IMR-90 (cell line): ENCODE measurements around the gene HS6ST2. TPM values are rescaled to one million over a fixed set of nuclear protein-coding genes. Genes with fewer than 3 reads are reported as not detected.

Source experiments
- ATAC-seq: fragments of 200-7000 bp; cut with Tn5 transposase; 2 replicates; pipeline ENCODE4 v1.9.1; 2020; ENCODE audit warnings: low read depth, mild to moderate bottlenecking, moderate library complexity
- BruUV-seq: library from RNA; stranded (reverse); fragments of 400-500 nt; replicated peaks from 2 replicates; lab custom pipeline; 2021; lab: Mats Ljungman, UMichigan
- CTCF ChIA-PET: fragments of 300-600 bp; formaldehyde crosslinking; extraction: SDS; loops from one replicate; lab custom pipeline; 2021; ENCODE audit warnings: antibody characterized with exemption; lab: Yijun Ruan, JAX
- POLR2A ChIA-PET: fragments of 300-600 bp; sonication (Branson Sonifier 250); formaldehyde crosslinking; loops from one replicate; lab custom pipeline; 2022; ENCODE audit warnings: antibody characterized with exemption; ENCODE audit not compliant: unreplicated experiment; lab: Charles Lee
- DNase-seq: peaks from one replicate; pipeline ENCODE4 v3.0.0; 2013
- H2AFZ ChIP-seq: replicated peaks from 2 replicates; pipeline ENCODE3; 2013; ENCODE audit warnings: low read length, mild to moderate bottlenecking; ENCODE audit not compliant: poor library complexity
- H2AK5ac ChIP-seq: 2 replicates; pipeline ENCODE4 v1.6.1; 2013; ENCODE audit warnings: low read depth, low read length, inconsistent platforms
- H2AK9ac ChIP-seq: replicated peaks from 2 replicates; pipeline ENCODE3; 2013; ENCODE audit warnings: mild to moderate bottlenecking, low read depth, low read length, moderate library complexity; ENCODE audit not compliant: poor library complexity
- H2BK120ac ChIP-seq: 2 replicates; pipeline ENCODE4 v1.6.1; 2013; ENCODE audit warnings: low read depth, low read length, inconsistent platforms
- H2BK15ac ChIP-seq: 3 replicates; pipeline ENCODE4 v1.6.1; 2013; ENCODE audit warnings: low read depth, low read length, inconsistent platforms
- H2BK20ac ChIP-seq: 2 replicates; pipeline ENCODE4 v1.6.1; 2013; ENCODE audit warnings: low read depth, mild to moderate bottlenecking, inconsistent platforms, low read length, moderate library complexity
- H2BK5ac ChIP-seq: 2 replicates; pipeline ENCODE4 v1.6.1; 2013; ENCODE audit warnings: mild to moderate bottlenecking, low read depth, low read length, inconsistent platforms; ENCODE audit not compliant: poor library complexity, severe bottlenecking
- H3K14ac ChIP-seq: replicated peaks from 2 replicates; pipeline ENCODE4 v1.6.1; 2013; ENCODE audit warnings: low read depth, low read length, inconsistent platforms
- H3K18ac ChIP-seq: 2 replicates; pipeline ENCODE4 v1.6.1; 2013; ENCODE audit warnings: low read depth, low read length, control low read depth
- H3K23ac ChIP-seq: 2 replicates; pipeline ENCODE4 v1.6.1; 2013; ENCODE audit warnings: low read depth, low read length, inconsistent platforms
- H3K27ac ChIP-seq: 2 replicates; pipeline ENCODE4 v1.5.1; 2013; ENCODE audit warnings: mild to moderate bottlenecking, control low read depth, low read length; ENCODE audit not compliant: insufficient read depth
- H3K27me3 ChIP-seq: 2 replicates; pipeline ENCODE4 v1.6.1; 2013; ENCODE audit warnings: low read length; ENCODE audit not compliant: control insufficient read depth, insufficient read depth
- H3K36me3 ChIP-seq: 2 replicates; pipeline ENCODE4 v1.6.1; 2013; ENCODE audit warnings: low read length, mixed read lengths; ENCODE audit not compliant: control insufficient read depth, insufficient read depth
- H3K4ac ChIP-seq: 2 replicates; pipeline ENCODE4 v1.6.1; 2013; ENCODE audit warnings: low read depth, low read length, inconsistent platforms
- H3K4me1 ChIP-seq: 2 replicates; pipeline ENCODE4 v1.6.1; 2013; ENCODE audit warnings: low read length, mixed read lengths; ENCODE audit not compliant: control insufficient read depth, insufficient read depth
- H3K4me2 ChIP-seq: 2 replicates; pipeline ENCODE4 v1.6.1; 2013; ENCODE audit warnings: low read depth, mild to moderate bottlenecking, control low read depth, low read length, moderate library complexity
- H3K4me3 ChIP-seq: 2 replicates; pipeline ENCODE4 v1.5.1; 2013; ENCODE audit warnings: low read depth, mild to moderate bottlenecking, control low read depth, low read length, moderate library complexity; ENCODE audit not compliant: insufficient read depth
- H3K56ac ChIP-seq: 2 replicates; pipeline ENCODE4 v1.6.1; 2013; ENCODE audit warnings: low read length, inconsistent platforms; ENCODE audit not compliant: insufficient read depth; ENCODE audit errors: extremely low read depth
- H3K79me1 ChIP-seq, 2 experiments: 2 replicates each; pipeline ENCODE4 v1.6.1; 2013; ENCODE audit warnings: low read length in 2 of 2, inconsistent platforms in 1 of 2, low read depth in 1 of 2
- H3K9ac ChIP-seq: 2 replicates; pipeline ENCODE4 v1.6.1; 2013; ENCODE audit warnings: low read depth, low read length, control low read depth
- H3K9me1 ChIP-seq: 2 replicates; pipeline ENCODE4 v1.6.1; 2013; ENCODE audit warnings: low read length, inconsistent platforms; ENCODE audit not compliant: insufficient read depth
- H3K9me3 ChIP-seq: 2 replicates; pipeline ENCODE4 v1.6.1; 2013; ENCODE audit warnings: low read length; ENCODE audit not compliant: control insufficient read depth, insufficient read depth
- H4K20me1 ChIP-seq: 2 replicates; pipeline ENCODE4 v1.6.1; 2013; ENCODE audit warnings: low read length, inconsistent platforms; ENCODE audit not compliant: insufficient read depth
- H4K5ac ChIP-seq: 2 replicates; pipeline ENCODE4 v1.6.1; 2013; ENCODE audit warnings: mild to moderate bottlenecking, low read depth, low read length, control low read depth
- H4K8ac ChIP-seq, 2 experiments: 2 replicates each; pipeline ENCODE4 v1.6.1; 2013; ENCODE audit warnings: low read depth in 2 of 2, low read length in 2 of 2, control low read depth in 1 of 2, inconsistent platforms in 1 of 2
- H4K91ac ChIP-seq: 2 replicates; pipeline ENCODE4 v1.6.1; 2013; ENCODE audit warnings: low read depth, low read length, inconsistent platforms; ENCODE audit not compliant: insufficient read depth
- BHLHE40 ChIP-seq: fragments of 150-350 bp; IDR thresholded peaks from 2 replicates; pipeline ENCODE4 v1.6.1; 2016; ENCODE audit warnings: mild to moderate bottlenecking, low read depth, low read length
- CEBPB ChIP-seq: IDR thresholded peaks from 2 replicates; pipeline ENCODE4 v1.6.1; 2012; ENCODE audit warnings: low read depth, low read length, improper control_type of control experiment
- FOS ChIP-seq: fragments of 150-350 bp; IDR thresholded peaks from 2 replicates; pipeline ENCODE4 v1.6.1; 2016; ENCODE audit warnings: low read depth, low read length
- MAZ ChIP-seq: IDR thresholded peaks from 2 replicates; pipeline ENCODE4 v1.6.1; 2012; ENCODE audit warnings: low read depth, mild to moderate bottlenecking, low read length, improper control_type of control experiment, moderate library complexity, borderline replicate concordance
- MXI1 ChIP-seq: IDR thresholded peaks from 2 replicates; pipeline ENCODE4 v1.6.1; 2012; ENCODE audit warnings: low read depth, mild to moderate bottlenecking, low read length, moderate library complexity, borderline replicate concordance
- POLR2A ChIP-seq: IDR thresholded peaks from 2 replicates; pipeline ENCODE4 v1.6.1; 2012; ENCODE audit warnings: mild to moderate bottlenecking, low read depth, low read length
- RAD21 ChIP-seq: IDR thresholded peaks from 2 replicates; pipeline ENCODE4 v1.6.1; 2012; ENCODE audit warnings: low read length, improper control_type of control experiment
- RCOR1 ChIP-seq: IDR thresholded peaks from 2 replicates; pipeline ENCODE4 v1.6.1; 2012; ENCODE audit warnings: mild to moderate bottlenecking, low read length, improper control_type of control experiment; ENCODE audit not compliant: insufficient replicate concordance
- RFX5 ChIP-seq: IDR thresholded peaks from 2 replicates; pipeline ENCODE4 v1.8.0; 2012; ENCODE audit warnings: low read depth, mild to moderate bottlenecking, low read length, moderate library complexity
- WGBS, 2 experiments: methylation state at CpG; one replicate each; pipeline versions ENCODE4 v1.1.5 to v1.1.7; 2013; ENCODE audit warnings: missing lambda C conversion rate in 2 of 2; ENCODE audit not compliant: insufficient read length in 1 of 2; ENCODE audit errors: extremely low coverage in 2 of 2; 5-methylcytosine and 5-hydroxymethylcytosine counted together
- dilution Hi-C: fragments of 300-500 bp; cut with HindIII; formaldehyde crosslinking; loops from one replicate; pipeline ENCODE4 v1.14.3; 2018; ENCODE audit warnings: low sequenced_read_pairs; ENCODE audit not compliant: unreplicated experiment
- in situ Hi-C: fragments of 300-500 bp; cut with MboI; formaldehyde crosslinking; loops from 3 replicates; pipeline ENCODE4 v1.14.3; 2019; ENCODE audit warnings: low sequenced_read_pairs, inconsistent platforms, mixed read lengths
- intact Hi-C: fragments of 100-400 bp; cut with micrococcal nuclease; formaldehyde crosslinking; loops from 2 replicates; pipeline ENCODE4 v1.10.0; 2022
- polyA plus RNA-seq, 3 experiments: library from polyadenylated mRNA; depleted of rRNA; stranded (reverse); fragments of >200 nt; gene quantifications; 2 replicates each; pipeline ENCODE4 v1.2.3, GENCODE V29; 2012; ENCODE audit warnings: low replicate concordance in 1 of 3
- total RNA-seq: library from RNA; depleted of rRNA; stranded (reverse); fragments of >200 nt; gene quantifications from 2 replicates; pipeline ENCODE4 v1.2.3, GENCODE V29; 2012
- TF ChIP-seq, protein P1 (sequence below): fragments of 150-350 bp; IDR thresholded peaks from 2 replicates; pipeline ENCODE4 v1.6.1; 2017; ENCODE audit warnings: mild to moderate bottlenecking, antibody characterized with exemption, low read length, low read depth
- TF ChIP-seq, protein P2 (sequence below): conservative IDR thresholded peaks from 2 replicates; pipeline ENCODE4 v1.5.1; 2012; ENCODE audit warnings: mild to moderate bottlenecking, low read depth, low read length, improper control_type of control experiment

HS6ST2 gene
- total and polyA plus RNA-seq, 2 of the 4 experiments (the other 2 are of a cell fraction), result not detected

DNA sequence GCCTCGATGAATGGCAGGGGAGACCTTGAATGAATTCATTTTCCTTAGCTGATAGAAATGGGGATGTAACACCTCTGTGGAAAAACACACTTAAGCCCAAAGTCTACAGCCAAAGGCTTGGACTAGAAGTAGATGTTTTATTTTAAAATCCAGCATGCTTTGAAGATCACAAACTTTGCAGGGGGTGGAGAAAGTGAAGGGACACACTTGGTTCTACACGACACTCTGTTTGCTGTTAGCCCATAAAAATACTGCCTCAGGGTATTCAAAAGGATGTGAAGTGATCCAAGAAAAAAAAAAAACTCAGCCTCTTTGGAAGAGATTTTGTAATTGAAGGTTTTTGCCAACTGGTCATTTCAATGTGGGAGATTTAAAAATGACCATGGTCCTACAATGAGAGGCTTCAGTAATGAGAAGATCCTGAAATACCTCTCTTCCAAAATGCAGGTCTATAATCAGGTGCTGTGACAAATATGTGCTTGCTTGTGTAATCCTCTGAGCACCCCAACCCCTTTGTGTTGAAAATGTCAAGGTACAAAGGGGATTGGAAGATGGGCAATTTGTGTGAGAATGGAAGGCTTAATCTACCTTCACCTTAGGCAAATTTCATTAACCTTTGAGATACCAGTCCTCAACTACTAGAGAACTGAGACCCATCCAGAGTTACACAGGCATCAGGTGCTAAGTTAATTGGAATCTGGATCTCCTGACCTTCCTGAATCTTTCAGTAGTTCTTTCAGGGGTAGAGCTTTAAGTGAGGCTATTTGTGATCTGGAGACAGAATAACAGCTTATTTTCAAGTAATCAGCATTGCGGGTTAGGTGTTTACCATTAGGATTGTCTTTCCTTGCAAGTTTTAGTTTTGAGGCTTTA is 82.5 kb downstream of the HS6ST2 start:
- ATAC-seq (no peak), DNase-seq (no peak)
- Histone ChIP-seq H3K27ac (no peak overlapping the region), H3K9me1 (no peaks in the 10 kb centered on the region), H3K14ac (no peak overlapping the region), H2BK120ac (no peak overlapping the region), H2BK15ac (no peak overlapping the region), H3K18ac (no peak overlapping the region), H4K8ac (no peak overlapping the region), H3K4ac (no peak overlapping the region), H3K23ac (no peak overlapping the region), H3K56ac (no peak overlapping the region), H2AK9ac (no peak overlapping the region), H3K27me3 (no peaks in the 10 kb centered on the region; the same call in 1 of the 2 replicates), H2AFZ (no peak overlapping the region), H2BK5ac (no peak overlapping the region), H4K91ac (no peak overlapping the region), H2BK20ac (no peak overlapping the region), H3K4me2 (no peak overlapping the region), H3K4me1 (no peaks in the 10 kb centered on the region), H3K9me3 (peaks cover 2% of the 10 kb centered on the region; the same call in 1 of the 2 replicates), H3K9ac (no peak overlapping the region), H4K5ac (no peak overlapping the region), H3K36me3 (no peaks in the 10 kb centered on the region), H3K4me3 (no peak overlapping the region), H2AK5ac (no peak overlapping the region), H4K20me1 (no peaks in the 10 kb centered on the region), H3K79me1 (no peaks in the 10 kb centered on the region)
- CTCF ChIA-PET, result no interaction called here
- intact Hi-C loops, result no loop called here
- TF ChIP-seq POLR2A (no peak), RFX5 (no peak), FOS (no peak), MXI1 (no peak), CEBPB (no peak), BHLHE40 (no peak), RCOR1 (no peak), MAZ (no peak), RAD21 (no peak)
- TF ChIP-seq, protein P1, sequence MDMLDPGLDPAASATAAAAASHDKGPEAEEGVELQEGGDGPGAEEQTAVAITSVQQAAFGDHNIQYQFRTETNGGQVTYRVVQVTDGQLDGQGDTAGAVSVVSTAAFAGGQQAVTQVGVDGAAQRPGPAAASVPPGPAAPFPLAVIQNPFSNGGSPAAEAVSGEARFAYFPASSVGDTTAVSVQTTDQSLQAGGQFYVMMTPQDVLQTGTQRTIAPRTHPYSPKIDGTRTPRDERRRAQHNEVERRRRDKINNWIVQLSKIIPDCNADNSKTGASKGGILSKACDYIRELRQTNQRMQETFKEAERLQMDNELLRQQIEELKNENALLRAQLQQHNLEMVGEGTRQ, result no peak
- TF ChIP-seq, protein P2, sequence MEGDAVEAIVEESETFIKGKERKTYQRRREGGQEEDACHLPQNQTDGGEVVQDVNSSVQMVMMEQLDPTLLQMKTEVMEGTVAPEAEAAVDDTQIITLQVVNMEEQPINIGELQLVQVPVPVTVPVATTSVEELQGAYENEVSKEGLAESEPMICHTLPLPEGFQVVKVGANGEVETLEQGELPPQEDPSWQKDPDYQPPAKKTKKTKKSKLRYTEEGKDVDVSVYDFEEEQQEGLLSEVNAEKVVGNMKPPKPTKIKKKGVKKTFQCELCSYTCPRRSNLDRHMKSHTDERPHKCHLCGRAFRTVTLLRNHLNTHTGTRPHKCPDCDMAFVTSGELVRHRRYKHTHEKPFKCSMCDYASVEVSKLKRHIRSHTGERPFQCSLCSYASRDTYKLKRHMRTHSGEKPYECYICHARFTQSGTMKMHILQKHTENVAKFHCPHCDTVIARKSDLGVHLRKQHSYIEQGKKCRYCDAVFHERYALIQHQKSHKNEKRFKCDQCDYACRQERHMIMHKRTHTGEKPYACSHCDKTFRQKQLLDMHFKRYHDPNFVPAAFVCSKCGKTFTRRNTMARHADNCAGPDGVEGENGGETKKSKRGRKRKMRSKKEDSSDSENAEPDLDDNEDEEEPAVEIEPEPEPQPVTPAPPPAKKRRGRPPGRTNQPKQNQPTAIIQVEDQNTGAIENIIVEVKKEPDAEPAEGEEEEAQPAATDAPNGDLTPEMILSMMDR, result no peak
- no CpG with 5 or more reads among the region's 3 CpGs for WGBS, 2 experiments
- BruUV-seq, result no TSS peak
- in situ Hi-C loops, result no loop called here
- POLR2A ChIA-PET, result no interaction called here
- dilution Hi-C loops, result no loop called here
